ENCODE data around the gene SLC9C2. TPM values are rescaled to one million over a fixed set of nuclear protein-coding genes. Genes with fewer than 3 reads are reported as not detected.
"Not testable (repeated sequence)": the region's sequence is repeated elsewhere in the genome, so short reads cannot be mapped to it uniquely, and the experiment has no call there.

Gene SLC9C2
- polyA plus RNA-seq, 1 donor = not detected

- DNase-seq (ENCODE audit: low read depth) = no peak
Observed at GRCh38 chr1:173489149-173489600, 113.7 kb downstream of the SLC9C2 start.

GRCh38 chr1:173488001-173488400 is 114.9 kb downstream of the SLC9C2 start:
- no peak for DNase-seq (ENCODE audit: low read depth)

- no peak for DNase-seq (ENCODE audit: low read depth)
Observed at GRCh38 chr1:173485401-173485800, 117.5 kb downstream of the SLC9C2 start.

GRCh38 chr1:173484276-173484675 is 118.6 kb downstream of the SLC9C2 start:
- no peak for DNase-seq (ENCODE audit: low read depth)

- no peak for DNase-seq (ENCODE audit: low read depth)
Observed at GRCh38 chr1:173482683-173483082, 120.2 kb downstream of the SLC9C2 start.

GRCh38 chr1:173481195-173481772 is 121.6 kb downstream of the SLC9C2 start:
- DNase-seq (ENCODE audit: low read depth) = no peak

GRCh38 chr1:173479649-173480048 is 123.2 kb downstream of the SLC9C2 start:
- no peak for DNase-seq (ENCODE audit: low read depth)

GRCh38 chr1:173478094-173478674 is 124.7 kb downstream of the SLC9C2 start:
- peak; percentile 51 for DNase-seq (ENCODE audit: low read depth)

- peak; percentile 45 for DNase-seq (ENCODE audit: low read depth)
Observed at GRCh38 chr1:173477286-173478093, 125.4 kb downstream of the SLC9C2 start, which contains the start of gene PRDX6. Gene PRDX6, plus strand, starts transcription at chr1:173477335. Its CDS starts 63 bp downstream, at chr1:173477398.

GRCh38 chr1:173476665-173477285 is 126.1 kb downstream of the SLC9C2 start:
- DNase-seq (ENCODE audit: low read depth) = peak; percentile 59

GRCh38 chr1:173476197-173476664 is 126.6 kb downstream of the SLC9C2 start:
- no peak for DNase-seq (ENCODE audit: low read depth)

- DNase-seq (ENCODE audit: low read depth) = no peak
Observed at GRCh38 chr1:173475564-173476196, 127.2 kb downstream of the SLC9C2 start.

GRCh38 chr1:173474780-173475421 is 128.0 kb downstream of the SLC9C2 start:
- DNase-seq (ENCODE audit: low read depth) = not testable (repeated sequence)

GRCh38 chr1:173474097-173474779 is 128.6 kb downstream of the SLC9C2 start:
- DNase-seq (ENCODE audit: low read depth) = no peak

GRCh38 chr1:173473599-173474011 is 129.3 kb downstream of the SLC9C2 start:
- DNase-seq (ENCODE audit: low read depth) = no peak

GRCh38 chr1:173470608-173471007 is 132.3 kb downstream of the SLC9C2 start:
- DNase-seq (ENCODE audit: low read depth) = no peak

GRCh38 chr1:173469656-173470055 is 133.2 kb downstream of the SLC9C2 start:
- DNase-seq (ENCODE audit: low read depth) = no peak

- DNase-seq (ENCODE audit: low read depth) = no peak
Observed at GRCh38 chr1:173467426-173467825, 135.4 kb downstream of the SLC9C2 start.

- DNase-seq (ENCODE audit: low read depth) = not testable (repeated sequence)
Observed at GRCh38 chr1:173464185-173464584, 138.7 kb downstream of the SLC9C2 start.

GRCh38 chr1:173462666-173463065 is 140.2 kb downstream of the SLC9C2 start:
- not testable (repeated sequence) for DNase-seq (ENCODE audit: low read depth)
